ENCODE results near the gene NYNRIN.

NYNRIN gene

DNA sequence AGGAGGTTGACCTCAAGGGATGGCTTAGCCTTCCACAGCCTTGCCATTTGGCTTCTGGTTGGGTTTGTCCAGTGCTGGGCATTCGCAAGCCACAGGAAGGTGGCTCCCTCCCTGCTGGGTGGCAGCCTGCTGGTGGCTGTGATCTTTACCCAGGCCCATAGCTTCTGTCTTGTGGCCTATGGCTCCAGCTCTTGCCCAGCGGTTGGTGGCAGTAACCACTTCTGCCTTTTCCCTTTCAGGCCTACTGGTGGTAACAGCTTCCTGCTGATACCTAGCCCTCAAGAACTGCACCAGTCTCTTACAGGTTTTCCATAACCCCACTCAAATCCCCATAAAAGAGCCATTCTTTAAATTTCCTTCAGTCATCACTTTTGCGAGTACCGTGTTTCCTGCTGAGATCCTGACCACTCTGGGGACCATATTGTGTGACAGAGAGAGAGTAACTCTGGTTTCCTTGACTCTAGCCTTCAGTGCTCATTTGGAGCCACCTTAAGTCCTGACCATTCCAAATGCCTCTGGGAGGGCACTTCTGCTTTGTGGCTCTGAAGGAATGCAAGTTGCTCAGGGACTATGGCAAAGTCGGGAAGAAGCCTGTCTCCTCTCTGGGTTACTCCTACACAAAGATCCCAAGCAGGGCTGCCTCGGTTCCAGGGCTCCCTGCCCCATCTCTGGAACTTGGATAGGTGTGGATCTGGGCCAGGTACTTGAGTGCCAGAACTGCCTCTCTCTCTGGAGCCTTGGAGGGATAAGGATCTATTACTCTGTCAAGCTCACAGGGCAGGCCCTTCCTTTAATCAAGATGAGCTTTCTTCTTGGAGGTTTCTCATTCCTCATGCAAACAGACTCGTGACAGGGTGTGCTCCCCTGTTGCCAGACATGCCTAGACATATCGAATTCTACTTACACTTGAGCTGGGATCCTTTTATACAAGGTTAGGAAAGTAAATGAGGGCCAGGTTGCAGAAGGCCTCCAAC, 2.9 kb upstream of the NYNRIN start:
- no peak for DNase-seq

DNA sequence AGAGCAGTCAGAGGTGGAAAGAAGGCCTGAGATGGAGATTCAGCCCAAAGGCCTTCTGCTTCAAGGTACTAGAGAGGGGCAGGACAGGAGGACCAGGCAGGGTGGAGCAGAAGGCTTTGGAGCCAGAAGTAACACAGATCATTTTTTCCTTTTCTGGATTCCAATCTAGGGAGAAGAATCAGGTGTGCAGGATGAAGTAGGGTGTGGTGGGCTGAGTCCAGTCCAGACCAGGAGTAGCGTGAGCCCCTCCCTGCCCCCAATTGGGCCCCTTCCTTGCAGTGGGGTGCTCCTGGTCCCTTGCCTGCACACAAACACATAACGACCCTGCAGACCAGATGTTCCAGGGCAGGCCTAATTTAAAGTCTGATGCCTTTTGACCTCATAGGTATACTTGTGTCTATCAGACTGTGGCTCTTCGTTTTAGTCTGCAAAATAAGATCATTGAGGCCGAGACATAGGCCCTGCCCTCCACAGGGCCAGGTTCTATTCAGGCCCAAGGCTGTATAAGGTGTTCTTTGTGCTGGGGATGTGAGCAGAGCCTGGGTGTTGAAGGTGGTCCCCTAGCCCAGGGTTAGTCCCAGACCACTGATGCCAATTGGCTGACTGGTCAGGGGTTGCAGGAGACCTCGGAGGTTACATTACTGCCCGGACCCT, 1.0 kb upstream of the NYNRIN start:
- DNase-seq: peak; percentile 24

DNA sequence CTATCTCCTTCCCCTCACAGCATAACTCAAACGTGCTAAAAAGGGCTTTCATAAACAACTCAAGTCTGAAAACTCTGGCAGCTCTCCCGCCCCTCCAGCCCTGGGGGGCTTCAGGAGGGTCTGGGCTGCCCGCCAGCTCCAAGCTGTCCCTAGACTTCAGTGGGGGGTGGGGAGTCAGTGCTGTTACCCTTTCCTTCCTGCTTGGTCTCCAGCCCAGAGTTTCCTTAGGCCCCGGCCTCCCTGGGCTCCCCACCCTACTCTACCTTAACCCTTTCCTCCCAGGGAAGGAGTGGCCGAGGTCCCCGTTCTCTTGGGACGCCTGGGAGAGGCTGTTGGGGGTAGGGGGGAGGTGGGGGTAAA, 530 bp upstream of the NYNRIN start:
- DNase-seq: peak; percentile 75

DNA sequence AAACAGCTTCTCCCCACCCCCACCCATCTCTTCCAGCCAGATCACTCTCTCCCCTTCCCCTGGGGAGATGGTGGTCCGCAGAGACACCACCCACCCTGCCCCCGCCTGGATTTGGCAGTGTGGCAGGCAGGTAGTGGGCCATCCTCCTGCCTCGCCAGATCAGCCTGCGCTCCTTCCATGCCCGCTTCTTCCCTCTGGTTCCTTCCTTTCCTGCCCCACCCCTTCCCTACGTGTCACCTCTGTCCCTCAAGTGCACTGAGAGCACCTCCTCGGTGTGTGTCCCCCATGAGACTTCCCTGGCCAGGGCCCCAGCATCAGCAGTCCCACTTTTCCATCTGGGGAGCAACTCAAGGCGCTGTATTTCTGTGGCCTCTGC, 632 bp downstream of the NYNRIN start:
- peak; percentile 36 for DNase-seq

DNA sequence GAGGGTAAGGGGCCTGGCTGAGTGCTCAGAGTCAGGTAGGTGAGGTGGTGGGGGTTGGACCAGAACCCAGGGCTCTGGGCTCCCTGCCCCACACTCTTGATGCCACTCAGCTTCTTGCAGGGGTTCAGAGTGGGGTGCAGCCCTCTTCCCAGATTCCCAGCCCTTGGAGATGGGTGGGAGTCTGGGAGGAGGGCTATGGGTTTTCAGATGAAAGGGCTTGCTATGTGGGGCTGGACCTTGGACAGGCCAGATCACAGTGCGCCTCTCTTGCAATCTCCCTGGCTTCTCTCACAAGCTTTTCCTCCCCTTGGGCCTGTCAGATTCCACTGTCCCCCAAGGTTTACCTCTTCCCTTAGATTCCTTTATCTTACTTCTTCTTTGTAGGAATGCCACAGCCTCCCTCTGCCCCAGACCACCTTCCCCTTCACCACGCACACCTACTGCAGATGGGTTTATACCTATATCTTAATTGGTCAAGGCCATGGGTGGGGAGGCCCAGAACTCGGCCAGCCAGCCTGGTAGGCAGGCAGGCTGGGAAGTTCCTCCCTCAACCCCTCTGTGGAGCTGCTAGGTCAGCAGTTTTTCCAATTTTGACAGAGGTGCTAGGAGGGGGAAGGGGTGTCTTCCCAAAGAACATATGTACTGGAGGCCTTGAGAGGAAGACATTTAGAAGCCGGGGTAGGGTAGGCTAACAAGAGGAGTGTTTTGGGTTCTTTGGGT, 1.4 kb downstream of the NYNRIN start:
- DNase-seq: peak; percentile 20

DNA sequence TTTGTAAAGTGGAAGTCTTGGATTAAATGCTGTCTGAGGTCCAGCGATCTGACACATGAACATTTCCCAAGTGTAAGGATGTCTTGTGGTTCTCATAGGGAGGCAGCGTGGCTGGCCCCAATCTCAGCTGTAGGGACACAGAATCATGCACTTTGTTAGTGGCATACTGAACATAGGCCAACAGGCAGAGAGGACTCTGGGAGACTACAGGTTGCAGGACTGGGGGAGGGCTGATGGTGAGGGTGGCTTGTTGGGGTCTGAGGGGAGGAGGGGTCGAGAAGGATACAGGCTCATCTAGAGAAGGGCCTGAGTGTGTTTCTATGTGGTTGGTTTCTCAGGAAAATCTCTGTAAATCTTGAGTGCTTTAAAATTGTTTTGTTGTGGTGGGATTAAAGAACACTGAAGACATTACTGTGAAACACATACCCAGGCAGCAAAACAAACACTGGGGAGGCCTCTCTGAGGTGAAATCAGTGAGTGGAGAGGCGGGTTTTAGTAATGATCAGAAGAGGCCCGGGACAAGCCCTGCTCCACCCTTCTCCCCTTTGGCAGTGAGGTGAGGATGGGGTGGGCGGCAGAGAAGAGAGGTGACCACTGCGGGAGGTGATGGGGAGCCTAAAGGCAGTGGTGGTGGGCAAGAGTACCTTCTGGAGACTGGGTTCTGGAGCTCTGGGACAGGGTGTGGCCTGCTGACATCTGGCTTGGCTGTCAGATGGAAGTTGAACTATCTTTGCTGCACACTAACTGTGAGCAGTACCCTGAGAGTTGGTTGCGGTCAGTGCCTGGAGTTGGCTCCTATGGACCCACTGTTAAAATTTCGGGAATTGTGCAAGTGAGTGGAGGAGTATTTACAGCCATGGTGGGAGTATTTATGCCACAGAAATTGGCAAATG, 3.3 kb downstream of the NYNRIN start:
- DNase-seq: no peak

DNA sequence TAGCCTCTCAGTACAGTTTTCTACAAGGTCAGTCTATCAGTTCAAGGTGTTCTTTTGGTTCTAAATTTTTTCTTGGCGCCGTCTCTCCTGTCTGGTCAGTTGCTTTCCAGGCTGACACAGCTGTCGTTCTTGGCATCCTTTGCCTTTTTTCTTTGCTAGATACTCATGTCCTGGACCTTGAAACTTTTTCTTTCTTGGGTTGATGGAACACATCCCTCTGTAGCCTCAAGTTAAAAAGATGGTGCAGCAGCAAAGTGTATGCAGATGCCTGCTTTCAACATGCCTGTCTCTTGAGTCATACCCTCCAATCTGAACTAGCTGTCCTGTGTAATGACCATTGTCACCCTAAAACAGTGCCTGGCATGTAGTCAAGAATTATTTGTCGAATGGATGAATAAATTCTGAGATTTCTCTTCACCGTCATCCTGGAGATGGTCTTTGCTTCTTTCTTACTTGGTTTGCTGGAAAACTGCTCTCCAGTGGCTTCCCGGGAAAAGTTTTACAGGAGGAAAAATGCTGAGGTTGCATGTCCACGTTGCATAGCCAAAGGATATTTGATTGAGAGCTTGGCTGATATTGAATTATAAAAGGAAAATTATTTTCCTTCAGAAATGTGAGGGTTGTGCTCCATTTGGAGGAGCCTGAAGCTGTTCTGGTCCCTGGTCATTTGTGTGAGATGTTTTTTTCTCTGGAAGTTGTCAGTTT, 4.6 kb downstream of the NYNRIN start:
- no peak for DNase-seq

DNA sequence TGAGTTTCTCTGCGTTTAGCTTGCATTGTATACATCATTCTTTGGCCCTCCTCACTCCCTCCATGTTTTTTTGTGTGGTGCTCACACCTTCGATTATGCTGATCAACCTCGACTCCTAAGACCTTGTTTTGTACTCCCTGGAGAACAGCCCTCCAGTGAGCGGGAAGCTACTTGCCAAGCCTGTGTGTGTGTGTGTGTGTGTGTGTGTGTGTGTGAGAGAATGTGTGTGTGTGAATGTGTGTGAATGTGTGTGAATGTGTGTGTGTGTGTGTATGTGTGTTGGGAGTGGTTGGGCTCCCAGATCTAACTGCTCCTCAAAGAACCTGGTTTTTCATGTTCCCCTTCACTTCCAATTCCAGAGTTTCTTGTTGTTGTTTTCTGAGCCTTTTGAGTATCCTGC, 6.0 kb downstream of the NYNRIN start:
- DNase-seq: no peak

DNA sequence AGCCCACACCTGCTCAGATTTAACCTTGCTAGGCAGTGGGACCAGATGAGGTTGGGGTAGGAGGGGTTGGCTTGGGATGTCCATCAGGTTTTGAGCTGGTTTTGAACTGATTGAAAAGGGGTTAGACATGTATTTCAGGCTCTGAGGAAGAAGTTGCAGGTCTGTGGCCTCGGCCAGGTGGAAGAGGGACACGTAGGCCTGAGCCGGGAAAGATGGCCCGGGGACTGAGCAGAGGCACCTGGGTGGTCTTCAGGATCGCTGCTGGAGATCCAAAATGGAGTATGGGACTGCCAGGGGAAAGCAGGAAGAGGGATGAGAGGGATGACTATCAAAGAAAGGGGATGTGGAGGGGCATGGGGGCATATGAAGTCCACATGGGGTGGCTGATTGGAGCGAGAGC, 7.6 kb downstream of the NYNRIN start:
- no peak for DNase-seq

DNA sequence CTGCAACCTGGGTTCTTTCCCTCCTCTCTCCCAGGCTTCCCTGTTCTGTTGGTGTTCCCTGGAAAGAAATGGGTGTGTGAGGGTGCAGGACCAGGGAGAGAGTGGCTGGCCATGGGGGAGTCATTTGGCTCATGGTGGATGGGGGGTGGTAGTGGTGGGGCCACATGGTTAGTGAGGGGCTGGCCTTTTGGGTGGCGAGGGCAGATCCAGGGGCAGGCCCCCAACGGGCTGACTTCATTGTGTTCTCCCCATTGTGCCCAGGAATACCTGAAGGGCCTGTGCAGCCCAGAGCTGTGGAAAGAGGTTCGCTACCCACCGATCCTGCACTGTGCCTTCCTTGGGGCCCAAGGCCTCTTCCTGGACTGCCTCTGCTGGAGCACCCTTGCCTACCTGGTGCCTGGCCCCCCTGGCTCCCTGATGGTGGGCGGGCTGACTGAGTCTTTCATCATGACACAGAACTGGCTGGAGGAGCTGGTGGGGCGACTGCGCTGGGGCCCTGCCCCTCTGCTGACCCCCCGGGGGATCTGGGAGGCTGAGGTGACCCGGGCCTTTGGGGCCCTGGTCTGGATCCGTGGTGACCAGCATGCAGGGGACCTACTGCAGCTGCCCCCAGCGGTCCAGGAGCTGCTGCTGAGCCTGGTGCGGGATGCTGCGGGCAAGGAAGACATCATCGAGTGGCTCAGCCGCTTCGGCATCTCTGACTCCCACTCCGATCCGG, 9.0 kb downstream of the NYNRIN start:
- DNase-seq: no peak

DNA sequence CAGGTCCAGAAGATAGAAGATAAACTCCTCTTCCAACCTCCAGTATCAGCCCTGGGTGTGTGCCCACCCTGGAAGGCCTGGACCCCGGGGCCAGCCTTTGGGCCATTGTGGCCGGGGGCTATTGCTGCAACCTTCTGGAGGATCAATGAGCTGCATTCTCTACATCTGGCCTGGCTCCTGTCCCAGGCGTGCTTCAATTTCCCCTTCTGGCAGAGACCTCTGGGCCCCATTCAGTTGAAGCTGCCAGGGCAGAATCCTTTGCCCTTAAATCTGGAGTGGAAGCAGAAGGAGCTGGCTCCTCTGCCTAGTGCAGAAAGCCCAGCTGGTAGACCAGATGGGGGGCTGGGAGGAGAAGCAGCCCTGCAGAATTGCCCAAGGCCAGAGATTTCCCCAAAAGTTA, 10.0 kb downstream of the NYNRIN start:
- DNase-seq: no peak

DNA sequence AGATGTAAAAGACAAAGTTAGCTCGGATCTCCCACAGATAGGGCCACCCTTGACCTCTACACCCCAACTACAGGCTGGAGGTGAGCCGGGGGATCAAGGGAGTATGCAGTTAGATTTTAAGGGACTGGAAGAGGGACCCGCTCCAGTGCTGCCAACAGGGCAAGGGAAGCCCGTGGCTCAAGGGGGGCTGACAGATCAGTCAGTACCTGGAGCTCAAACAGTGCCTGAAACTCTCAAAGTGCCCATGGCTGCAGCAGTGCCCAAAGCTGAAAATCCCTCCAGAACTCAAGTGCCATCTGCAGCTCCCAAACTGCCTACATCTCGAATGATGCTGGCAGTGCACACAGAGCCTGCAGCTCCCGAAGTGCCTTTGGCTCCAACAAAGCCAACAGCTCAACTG, 10.4 kb downstream of the NYNRIN start:
- DNase-seq: no peak

DNA sequence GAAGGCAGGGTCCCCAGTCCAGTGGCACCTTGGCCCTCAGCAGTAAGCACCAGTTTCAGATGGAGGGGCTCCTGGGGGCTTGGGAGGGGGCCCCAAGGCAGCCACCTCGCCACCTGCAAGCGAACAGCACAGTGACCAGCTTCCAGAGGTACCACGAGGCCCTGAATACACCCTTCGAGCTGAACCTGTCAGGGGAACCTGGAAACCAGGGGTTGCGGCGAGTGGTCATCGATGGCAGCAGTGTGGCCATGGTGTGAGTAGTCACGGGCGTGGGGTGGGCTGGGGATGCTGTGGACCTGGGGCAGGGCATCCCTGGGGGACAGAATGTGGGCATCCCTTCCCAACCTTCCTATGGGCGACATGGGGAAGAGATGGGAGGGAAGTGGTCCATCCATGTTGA, 11.2 kb downstream of the NYNRIN start:
- DNase-seq: peak; percentile 14

DNA sequence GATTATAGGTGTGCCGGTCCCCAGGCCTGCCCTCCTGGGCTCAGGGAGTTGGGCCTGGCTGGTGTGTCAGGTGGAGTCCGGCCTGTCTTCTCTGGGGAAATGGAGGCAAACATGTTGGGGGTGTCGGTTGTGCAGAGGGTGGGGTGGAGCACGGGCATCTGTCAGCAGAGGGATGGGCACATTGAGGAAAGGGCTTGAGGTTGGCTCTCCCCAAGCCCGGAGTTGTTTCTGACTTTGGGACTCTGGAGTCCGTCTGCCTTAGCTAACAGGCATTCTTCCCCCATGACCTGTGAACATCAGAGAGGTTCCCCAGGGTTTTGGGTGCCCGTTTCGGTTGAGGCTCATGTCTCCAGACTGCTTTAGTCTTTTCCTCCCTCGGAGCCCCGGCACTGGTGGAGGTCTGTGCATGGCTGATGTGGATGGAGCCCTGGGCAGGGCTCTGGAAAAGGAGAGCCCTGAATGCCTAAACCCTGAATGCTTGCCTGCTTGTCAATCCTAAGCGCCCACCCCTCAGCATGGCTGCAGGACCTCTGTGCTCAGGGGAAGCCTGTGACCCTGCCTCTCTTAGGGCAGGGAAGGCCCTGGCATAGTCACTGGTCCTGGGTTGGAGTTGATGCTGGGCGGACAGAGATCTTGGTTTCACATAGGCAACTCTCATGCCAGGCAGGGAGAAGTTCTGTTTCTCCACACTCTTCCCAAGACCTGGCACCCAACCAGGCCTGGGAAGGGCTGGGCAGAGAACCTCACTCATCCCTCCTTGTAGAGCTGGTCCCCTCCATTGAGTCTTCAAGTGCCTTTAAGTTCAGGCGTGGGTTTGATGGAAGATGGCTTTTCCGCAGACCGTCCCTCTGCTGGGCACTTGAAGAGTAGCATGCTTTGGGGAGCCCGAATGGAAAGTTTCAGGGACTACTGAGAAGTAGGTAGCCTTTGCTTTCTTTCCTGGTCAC, 12.9 kb downstream of the NYNRIN start:
- DNase-seq: peak; percentile 58

DNA sequence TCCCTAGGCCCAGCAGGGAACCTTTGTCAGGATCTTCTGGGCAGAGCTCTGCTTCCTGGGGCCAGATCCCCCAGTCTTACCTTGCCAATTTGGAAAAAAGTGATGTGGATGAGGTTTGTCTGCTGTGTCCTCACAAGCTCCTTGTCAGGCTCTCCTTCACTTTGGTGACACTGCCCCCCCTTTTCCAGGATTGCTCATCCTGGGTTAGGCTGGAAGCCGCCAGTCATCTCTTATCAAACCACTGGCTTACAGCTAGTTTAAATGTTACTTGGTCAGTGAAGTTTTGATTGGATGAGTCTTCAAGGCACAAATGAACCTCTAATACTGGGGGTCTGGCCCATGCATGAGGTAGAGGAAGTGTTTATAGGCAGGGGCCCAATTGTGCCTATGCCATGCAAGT, 15.3 kb downstream of the NYNRIN start:
- DNase-seq: peak; percentile 11

DNA sequence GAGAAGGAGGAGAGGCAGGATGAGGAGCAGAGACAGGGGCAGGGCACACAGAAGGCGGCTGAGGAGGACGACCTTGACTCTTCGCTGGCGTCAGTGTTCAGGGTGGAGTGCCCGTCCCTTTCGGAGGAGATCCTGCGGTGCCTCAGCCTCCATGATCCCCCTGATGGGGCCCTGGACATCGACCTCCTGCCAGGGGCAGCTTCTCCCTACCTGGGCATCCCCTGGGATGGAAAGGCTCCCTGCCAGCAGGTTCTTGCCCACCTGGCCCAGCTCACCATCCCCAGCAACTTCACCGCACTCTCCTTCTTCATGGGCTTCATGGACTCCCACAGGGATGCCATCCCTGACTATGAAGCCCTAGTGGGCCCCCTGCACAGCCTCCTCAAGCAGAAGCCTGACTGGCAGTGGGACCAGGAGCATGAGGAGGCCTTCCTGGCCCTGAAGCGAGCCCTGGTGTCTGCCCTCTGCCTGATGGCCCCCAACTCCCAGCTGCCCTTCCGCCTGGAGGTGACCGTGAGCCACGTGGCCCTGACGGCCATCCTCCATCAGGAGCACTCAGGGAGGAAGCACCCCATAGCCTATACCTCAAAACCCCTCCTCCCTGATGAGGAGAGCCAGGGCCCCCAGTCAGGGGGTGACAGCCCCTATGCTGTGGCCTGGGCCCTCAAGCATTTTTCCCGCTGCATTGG, 16.1 kb downstream of the NYNRIN start:
- peak; percentile 16 for DNase-seq

DNA sequence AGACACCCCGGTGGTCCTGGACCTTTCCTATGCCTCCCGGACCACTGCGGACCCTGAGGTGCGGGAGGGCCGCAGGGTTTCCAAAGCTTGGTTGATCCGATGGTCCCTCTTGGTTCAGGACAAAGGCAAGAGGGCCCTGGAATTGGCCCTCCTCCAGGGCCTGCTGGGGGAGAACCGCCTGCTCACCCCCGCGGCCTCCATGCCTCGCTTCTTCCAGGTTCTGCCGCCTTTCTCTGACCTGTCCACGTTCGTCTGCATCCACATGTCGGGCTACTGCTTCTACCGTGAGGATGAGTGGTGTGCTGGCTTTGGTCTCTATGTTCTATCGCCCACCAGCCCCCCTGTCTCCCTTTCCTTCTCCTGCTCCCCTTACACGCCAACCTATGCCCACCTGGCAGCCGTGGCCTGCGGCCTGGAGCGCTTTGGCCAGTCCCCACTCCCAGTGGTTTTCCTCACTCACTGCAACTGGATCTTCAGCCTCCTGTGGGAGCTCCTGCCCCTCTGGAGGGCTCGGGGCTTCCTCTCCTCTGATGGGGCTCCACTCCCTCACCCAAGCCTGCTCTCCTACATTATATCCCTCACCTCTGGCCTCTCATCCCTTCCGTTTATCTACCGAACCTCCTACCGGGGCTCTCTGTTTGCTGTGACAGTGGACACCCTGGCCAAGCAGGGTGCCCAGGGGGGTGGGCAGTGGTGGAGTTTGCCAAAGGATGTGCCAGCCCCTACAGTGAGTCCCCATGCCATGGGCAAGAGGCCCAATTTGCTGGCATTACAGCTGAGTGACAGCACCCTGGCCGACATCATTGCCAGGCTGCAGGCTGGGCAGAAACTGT, 16.8 kb downstream of the NYNRIN start:
- DNase-seq: peak; percentile 22

DNA sequence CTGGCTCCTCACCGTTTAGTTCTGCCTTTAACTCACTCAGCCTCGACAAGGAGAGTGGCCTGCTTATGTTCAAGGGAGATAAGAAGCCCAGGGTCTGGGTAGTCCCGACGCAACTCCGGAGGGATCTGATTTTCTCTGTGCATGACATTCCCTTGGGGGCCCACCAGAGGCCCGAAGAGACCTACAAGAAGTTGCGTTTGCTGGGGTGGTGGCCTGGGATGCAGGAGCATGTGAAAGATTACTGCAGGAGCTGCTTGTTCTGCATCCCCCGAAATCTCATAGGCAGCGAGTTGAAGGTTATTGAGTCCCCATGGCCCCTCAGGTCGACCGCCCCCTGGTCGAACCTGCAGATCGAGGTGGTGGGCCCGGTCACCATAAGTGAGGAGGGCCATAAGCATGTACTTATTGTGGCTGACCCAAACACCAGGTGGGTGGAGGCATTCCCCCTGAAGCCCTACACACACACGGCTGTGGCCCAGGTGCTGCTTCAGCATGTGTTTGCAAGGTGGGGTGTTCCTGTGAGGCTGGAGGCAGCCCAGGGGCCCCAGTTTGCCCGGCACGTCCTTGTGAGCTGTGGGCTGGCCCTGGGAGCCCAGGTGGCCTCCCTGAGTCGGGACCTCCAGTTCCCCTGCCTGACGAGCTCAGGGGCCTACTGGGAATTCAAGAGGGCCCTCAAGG, 17.6 kb downstream of the NYNRIN start:
- DNase-seq: peak; percentile 30

Measured in femur (tissue), 1 donor.